Esophagus mucosa (tissue), 1 donor: ENCODE measurements around the gene GALNT14. TPM values are rescaled to one million over a fixed set of nuclear protein-coding genes. Genes with fewer than 3 reads are reported as not detected.
"Not testable (repeated sequence)": the region's sequence is repeated elsewhere in the genome, so short reads cannot be mapped to it uniquely, and the experiment has no call there.

ENCODE experiments used
- ATAC-seq: fragments of 200-7000 bp; cut with Tn5 transposase; one replicate; pipeline ENCODE4 v1.9.1; 2020
- total RNA-seq: library from RNA; stranded (reverse); gene quantifications from one replicate; pipeline ENCODE4 v1.2.4, GENCODE V29; 2023
- donor health status: DM: yes; HTN: yes; CAD: no.

GALNT14 gene
- total RNA-seq, 1 donor from 2014 or later, result 26.7 TPM

DNA sequence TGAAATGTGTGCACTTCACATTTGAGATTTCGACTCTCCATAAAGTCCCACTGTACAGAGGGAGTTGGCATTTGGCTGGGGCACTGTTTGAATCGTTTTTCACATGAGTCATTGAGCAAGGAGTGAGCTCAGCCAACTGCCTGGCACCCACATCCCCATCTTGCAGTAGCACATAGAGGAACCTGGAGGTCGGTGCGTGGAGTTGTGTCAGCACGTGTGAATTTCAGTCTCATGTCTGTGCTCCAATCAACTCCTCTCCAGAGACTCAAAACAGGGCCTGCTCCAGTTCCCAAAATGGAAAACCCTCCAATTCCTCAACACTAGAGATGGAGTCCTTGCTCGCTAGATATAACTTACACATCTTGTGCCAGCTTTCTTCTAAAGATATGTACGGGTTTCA is 204.2 kb downstream of the GALNT14 start:
- no peak for ATAC-seq

- ATAC-seq, result no peak
These were observed 204.7 kb downstream of the GALNT14 start for GRCh38 chr2:30933496-30933895.

- ATAC-seq, result no peak
These were observed 205.4 kb downstream of the GALNT14 start for GRCh38 chr2:30932870-30933269.

DNA sequence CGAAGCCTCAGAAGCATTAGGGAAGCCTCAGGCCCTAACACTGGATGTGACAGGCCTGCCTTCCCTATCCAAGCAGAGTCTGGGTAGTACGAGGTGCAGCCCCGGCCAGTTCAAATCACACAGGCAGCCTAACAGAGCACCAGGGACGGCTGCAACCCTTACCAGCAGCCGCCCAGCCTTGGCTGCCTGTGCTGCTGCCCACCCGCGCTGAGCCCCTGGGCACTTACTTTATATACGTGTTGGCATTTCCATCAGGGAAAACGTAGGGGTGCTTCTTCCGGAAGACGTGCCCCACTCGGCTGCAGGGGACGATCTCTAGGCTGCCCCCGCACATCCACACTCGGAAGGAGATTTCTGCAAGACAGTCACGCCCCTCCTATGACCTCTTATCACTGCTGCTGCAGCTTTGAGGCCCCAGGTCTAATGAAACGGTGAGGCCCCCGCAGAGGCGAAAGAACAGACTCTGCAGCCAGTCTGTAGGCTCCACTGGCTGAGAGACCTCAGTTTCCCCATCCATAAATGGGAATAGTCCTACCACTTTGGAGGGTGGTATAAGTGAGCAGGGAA is 206.3 kb downstream of the GALNT14 start:
- ATAC-seq, result no peak

GRCh38 chr2:30930716-30931115 is 207.5 kb downstream of the GALNT14 start:
- no peak for ATAC-seq

- no peak for ATAC-seq
These were observed 210.7 kb downstream of the GALNT14 start for GRCh38 chr2:30927465-30928075.

DNA sequence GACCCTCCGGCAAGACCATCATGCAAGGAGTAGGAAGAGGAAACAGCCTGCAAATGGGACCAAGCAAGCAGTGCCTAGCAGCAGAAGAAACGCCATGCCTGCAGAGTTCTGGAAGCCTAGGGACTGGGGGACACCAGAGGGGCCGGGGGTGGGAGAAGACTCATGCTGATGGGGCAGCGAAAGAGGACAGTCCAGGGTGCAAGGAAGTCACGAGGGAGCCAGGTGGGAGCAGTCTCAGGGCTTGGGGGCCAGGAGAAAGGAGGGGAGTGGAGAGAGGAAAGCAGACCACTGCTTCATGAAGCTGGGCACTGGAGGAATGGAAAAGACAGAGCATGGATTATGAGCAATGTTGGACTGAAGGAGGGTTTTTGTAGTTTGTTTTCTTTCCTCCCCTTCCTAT is 211.6 kb downstream of the GALNT14 start:
- ATAC-seq, result no peak

DNA sequence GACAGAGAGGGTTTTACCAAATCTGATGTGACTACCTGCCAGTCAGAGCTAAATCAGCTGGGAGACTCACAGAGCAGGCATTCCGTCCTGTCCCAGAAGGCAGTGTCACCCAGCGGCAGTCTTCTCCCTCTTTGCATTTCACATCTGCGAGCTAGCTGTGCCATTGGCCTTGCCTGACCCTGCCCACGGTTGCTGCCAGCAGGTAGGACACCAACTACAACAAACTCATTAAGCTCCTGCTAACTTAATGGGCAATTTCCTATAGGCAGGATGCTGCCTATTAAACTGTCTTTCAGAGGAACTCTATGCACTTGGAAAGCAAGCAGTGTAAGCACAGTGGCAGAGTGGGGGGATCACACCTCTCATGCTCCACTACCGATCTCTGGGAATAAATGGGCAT is 214.6 kb downstream of the GALNT14 start:
- ATAC-seq, result no peak

DNA sequence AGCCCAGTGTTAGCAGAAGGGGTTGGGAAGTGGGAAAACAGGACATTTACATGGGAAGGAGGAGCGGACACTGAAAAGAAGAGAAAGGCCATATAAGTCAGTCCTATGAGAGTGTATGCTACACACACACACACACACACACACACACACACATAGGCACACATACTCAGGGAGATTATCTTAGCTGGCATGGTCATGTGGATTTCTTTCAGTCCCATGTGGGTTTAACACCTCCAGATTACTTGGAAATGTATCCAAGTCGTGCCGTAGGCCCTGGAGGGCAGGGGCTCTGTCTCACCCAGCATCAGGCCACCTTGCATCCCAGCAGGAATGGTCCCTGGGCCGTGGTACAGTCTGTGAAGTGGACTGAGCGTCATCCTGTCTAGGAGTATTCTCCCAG is 217.7 kb downstream of the GALNT14 start:
- no peak for ATAC-seq

DNA sequence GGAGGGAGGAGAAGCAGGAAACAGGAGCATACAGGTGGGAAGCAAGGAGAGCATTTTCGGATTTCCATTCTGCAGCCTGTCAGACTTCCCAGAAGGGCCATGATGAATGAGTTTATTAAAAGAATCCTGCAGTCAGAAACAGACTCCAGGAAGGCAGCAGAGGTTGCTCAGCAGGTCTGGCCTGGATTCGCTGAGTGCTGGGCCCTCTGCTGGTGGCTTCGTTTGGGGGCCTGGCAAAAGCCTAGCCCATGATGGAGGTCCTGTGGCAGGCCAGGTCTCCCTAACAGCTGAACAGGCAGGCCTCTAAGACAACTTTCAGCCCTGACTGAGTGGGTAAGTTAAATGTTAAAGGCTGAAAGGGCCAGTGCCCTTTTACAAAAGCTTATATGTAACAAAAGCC is 222.8 kb downstream of the GALNT14 start:
- ATAC-seq, result peak; percentile 58

GRCh38 chr2:30914456-30914855 is 223.8 kb downstream of the GALNT14 start:
- ATAC-seq, result peak; percentile 51

GRCh38 chr2:30912056-30912455 is 226.2 kb downstream of the GALNT14 start:
- ATAC-seq, result no peak

- no peak for ATAC-seq
These were observed 226.9 kb downstream of the GALNT14 start for GRCh38 chr2:30911327-30911726.

- ATAC-seq, result no peak
These were observed 227.6 kb downstream of the GALNT14 start for GRCh38 chr2:30910686-30911085.

DNA sequence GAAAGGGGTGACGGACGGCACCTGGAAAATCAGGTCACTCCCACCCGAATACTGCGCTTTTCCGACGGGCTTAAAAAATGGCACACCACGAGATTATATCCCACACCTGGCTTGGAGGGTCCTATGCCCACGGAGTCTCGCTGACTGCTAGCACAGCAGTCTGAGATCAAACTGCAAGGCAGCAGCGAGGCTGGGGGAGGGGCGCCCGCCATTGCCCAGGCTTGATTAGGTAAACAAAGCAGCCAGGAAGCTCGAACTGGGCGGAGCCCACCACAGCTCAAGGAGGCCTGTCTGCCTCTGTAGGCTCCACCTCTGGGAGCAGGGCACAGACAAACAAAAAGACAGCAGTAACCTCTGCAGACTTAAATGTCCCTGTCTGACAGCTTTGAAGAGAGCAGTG is 233.8 kb downstream of the GALNT14 start:
- not testable (repeated sequence) for ATAC-seq

- ATAC-seq, result no peak
These were observed 234.9 kb downstream of the GALNT14 start for GRCh38 chr2:30903326-30903725.

- ATAC-seq, result no peak
These were observed 237.9 kb downstream of the GALNT14 start for GRCh38 chr2:30900381-30900780.

GRCh38 chr2:30899516-30900054 is 238.7 kb downstream of the GALNT14 start:
- no peak for ATAC-seq

GRCh38 chr2:30897539-30897938 is 240.7 kb downstream of the GALNT14 start:
- no peak for ATAC-seq

DNA sequence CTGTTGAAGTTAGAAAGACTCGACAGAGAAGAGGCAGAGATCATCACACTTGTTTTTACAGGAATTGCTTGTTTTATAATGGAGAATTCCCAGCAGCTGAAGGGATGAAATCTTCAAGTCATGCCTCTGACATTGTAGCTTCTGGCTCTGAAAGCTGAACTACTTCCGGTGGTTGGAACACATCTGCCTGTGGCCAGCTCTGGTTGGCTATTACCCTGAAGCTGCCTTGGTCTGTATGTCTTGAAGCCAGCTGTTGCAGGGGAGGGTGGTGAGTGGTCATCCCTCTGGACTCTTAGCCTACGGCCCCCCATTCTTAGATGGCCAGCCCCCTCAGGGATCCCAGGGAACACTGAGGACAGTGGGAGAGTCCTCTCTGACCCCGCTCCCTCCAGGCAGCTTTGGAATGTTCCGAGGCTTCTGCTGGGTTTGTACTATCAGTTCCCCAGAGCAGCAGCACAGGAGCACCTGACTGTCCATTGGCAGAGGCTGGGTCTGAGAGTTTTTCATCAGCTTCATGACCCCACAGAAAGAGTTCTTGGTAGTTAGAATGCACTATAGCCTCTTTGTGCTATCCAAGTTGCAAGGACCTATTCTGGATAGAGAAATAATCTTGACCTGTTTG is 243.6 kb downstream of the GALNT14 start:
- ATAC-seq, result no peak

DNA sequence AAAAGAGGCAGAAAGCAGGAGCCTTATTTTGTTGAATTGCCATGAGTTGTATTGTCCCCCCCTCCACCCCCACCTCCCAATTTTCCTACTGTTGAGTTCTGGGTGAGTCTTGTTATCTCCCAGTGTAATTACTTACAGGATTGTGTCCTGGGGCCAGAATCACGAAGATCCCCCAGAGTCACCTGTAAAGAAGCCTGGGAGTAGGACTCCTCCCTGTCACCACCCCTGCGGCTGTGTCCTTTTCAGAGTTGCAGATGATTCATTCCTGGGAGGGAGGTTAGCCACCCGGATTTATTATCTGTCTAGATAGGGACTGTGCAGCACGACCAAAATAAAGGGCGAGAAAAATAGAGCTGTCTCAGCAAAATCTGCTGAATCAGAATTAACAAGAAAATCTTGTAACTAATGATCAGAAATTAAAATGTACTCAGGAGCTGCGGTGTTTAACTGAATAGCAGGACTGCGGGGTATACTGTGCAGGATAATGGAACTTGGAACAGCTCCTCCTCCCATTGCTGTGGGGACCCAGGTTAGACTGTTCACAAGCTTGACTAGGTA is 249.3 kb downstream of the GALNT14 start:
- no peak for ATAC-seq

GRCh38 chr2:30886080-30886479 is 252.2 kb downstream of the GALNT14 start:
- peak; percentile 87 for ATAC-seq

DNA sequence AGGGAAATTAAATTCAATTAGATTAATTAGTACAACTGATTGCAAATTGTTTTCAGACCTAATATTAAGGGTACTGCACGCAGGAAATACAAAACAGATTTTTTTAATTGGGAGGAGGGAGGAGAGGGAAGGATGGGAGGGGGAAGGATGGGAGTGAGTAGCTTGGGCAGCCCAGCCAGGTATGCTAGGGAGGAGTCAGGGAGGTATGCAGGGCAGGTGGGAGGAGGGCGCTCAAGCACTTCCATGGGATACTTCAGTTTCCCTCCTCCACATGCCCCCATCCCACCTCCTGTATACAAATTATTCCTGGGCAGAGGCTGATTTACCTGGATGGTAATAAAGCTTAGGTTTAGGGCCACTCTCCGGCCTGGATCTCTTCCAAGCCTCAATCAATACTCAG is 254.4 kb downstream of the GALNT14 start:
- no peak for ATAC-seq

DNA sequence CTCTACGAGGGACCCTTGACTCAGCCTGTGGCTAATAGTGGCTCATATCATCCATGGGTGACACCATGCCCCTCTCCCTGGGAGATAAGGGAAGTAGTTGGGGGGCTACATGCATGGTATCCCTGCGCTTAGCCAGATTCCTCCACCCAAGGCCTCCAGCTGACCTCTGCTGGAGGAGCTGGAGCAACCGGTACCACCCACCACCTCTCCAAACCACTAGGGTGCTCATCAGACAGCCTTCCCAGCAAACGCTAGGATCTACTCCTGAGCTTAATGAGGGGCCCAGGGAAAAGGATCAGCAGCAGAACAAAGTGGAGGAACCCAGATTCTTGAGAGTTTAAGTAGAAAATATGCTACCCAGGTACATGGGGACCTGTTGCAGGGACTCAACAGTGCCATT is 255.1 kb downstream of the GALNT14 start:
- ATAC-seq, result no peak
